Upper lobe of right lung (tissue), 1 donor: ENCODE data around the gene TEF. TPM values are rescaled to one million over a fixed set of nuclear protein-coding genes. Genes with fewer than 3 reads are reported as not detected.

Experiments used
- ATAC-seq: fragments of 200-7000 bp; cut with Tn5 transposase; one replicate; pipeline ENCODE4 v1.9.1; 2020; ENCODE audit warnings: mild to moderate bottlenecking, moderate library complexity
- DNase-seq: peaks from one replicate; pipeline ENCODE4 v3.0.0-alpha.2; 2020
- H3K27ac ChIP-seq: fragments of 200-600 bp; one replicate; pipeline ENCODE4 v1.8.0; 2022
- H3K27me3 ChIP-seq: fragments of 200-600 bp; one replicate; pipeline ENCODE4 v1.8.0; 2022; ENCODE audit warnings: mild to moderate bottlenecking
- H3K36me3 ChIP-seq: fragments of 200-600 bp; one replicate; pipeline ENCODE4 v1.8.0; 2022
- H3K4me1 ChIP-seq: fragments of 200-600 bp; one replicate; pipeline ENCODE4 v1.8.0; 2022
- H3K4me3 ChIP-seq: fragments of 200-600 bp; one replicate; pipeline ENCODE4 v1.8.0; 2022; ENCODE audit warnings: mild to moderate bottlenecking
- H3K9me3 ChIP-seq: fragments of 200-600 bp; one replicate; pipeline ENCODE4 v1.8.0; 2022
- CTCF ChIP-seq: fragments of 200-600 bp; IDR thresholded peaks from one replicate; pipeline ENCODE4 v1.8.0; 2022; ENCODE audit warnings: antibody characterized with exemption
- intact Hi-C: fragments of 100-400 bp; cut with DNase I; formaldehyde crosslinking; loops from one replicate; pipeline ENCODE4 v1.11.0; 2022
- total RNA-seq: library from RNA; stranded (reverse); fragmentation: NEBNext Ultra II Directional; extraction: Animal tissue kit (Norgen Biotek cat#: 25700); gene quantifications from one replicate; pipeline ENCODE4 v1.2.1, GENCODE V29; 2021
- donor health status: DM: no; HTN: yes; CAD: no; lungs with severe emphysema.

TEF gene
- total RNA-seq, 1 donor from 2014 or later: 45.6 TPM

- Histone ChIP-seq H3K4me3 (peak overlapping the region; percentile 93), H3K4me1 (peaks cover 7% of the 10 kb centered on the region), H3K27ac (peak overlapping the region; percentile 99), H3K9me3 (no peaks in the 10 kb centered on the region), H3K27me3 (no peaks in the 10 kb centered on the region), H3K36me3 (peaks cover 16% of the 10 kb centered on the region)
- no peak for TF ChIP-seq CTCF
- DNase-seq (peak; percentile 94), ATAC-seq (peak; percentile 74)
- intact Hi-C loops: no loop called here
These were observed 62.8 kb downstream of the TEF start for GRCh38 chr22:41444360-41445128.

GRCh38 chr22:41445129-41446056 lies 63.7 kb downstream of the TEF start:
- intact Hi-C loops: no loop called here
- H3K27me3 ChIP-seq: no peaks in the 10 kb centered on the region
- H3K4me3 ChIP-seq: peak overlapping the region; percentile 93
- no peak for DNase-seq
- H3K27ac ChIP-seq: peak overlapping the region; percentile 99
- no peak for ATAC-seq
- H3K9me3 ChIP-seq: no peaks in the 10 kb centered on the region
- no peak for TF ChIP-seq CTCF
- peaks cover 7% of the 10 kb centered on the region for H3K4me1 ChIP-seq
- H3K36me3 ChIP-seq: peaks cover 15% of the 10 kb centered on the region

- Histone ChIP-seq H3K27me3 (no peaks in the 10 kb centered on the region), H3K4me3 (peak overlapping the region; percentile 93), H3K36me3 (peaks cover 8% of the 10 kb centered on the region), H3K9me3 (no peaks in the 10 kb centered on the region), H3K4me1 (peaks cover 7% of the 10 kb centered on the region), H3K27ac (peak overlapping the region; percentile 99)
- ATAC-seq: no peak
- intact Hi-C loops: no loop called here
- peak; percentile 77 for DNase-seq
- no peak for TF ChIP-seq CTCF
These were observed 64.3 kb downstream of the TEF start for GRCh38 chr22:41446057-41446501.

DNA sequence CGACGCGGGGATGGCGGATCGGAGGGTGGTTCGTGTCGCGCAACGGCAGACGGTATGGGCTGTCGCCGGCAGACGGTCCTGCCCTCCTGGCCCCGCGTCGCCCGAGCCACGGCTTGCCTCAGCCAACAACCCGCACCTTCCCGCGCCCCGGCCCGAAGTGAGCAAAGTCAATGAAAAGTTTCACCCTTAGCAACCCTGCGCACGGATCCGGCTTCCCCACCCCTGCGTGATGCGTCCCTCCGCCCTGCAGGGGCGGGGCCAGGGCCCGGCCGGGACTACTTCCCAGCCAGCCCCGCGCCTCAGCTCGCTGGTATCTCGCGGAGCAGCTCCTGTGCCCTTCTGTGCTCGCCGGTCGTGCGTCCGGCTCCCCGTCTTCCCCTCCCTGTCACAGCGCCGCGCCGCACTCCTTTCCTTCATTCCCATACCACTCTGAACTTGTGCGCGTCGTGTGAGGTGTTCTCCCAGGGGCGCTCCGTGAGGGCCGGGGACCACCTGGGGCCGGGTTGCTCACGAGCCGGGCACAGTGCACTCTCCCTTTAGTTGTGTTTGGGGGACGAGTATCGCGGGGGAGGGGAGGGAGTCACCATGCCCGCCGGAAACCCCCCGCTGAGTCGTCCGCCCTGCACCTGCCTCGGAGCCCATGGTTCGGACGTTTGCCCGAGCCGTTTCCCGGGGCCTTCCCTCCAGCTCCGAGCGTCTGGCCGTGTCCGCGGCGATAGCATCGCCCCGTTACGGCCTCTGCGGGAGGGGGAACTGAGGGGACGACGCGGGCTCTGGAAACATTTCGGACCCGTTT lies 65.1 kb downstream of the TEF start, which contains the start of gene TOB2:
Gene TOB2 (minus strand): TSS at position 163 of the 796 bp plus-strand sequence. CDS start 9,456 bp downstream, outside the sequence.
- peak within 1 kb of the TSS; percentile 99 for H3K27ac ChIP-seq
- no peak for TF ChIP-seq CTCF
- H3K36me3 ChIP-seq: peaks cover under 1% of the 10 kb centered on the region
- H3K4me3 ChIP-seq: peak within 1 kb of the TSS; percentile 93
- DNase-seq: peak; percentile 97
- ATAC-seq: peak; percentile 85
- no peaks in the 10 kb centered on the region for H3K27me3 ChIP-seq
- no peaks in the 10 kb centered on the region for H3K9me3 ChIP-seq
- peaks cover 7% of the 10 kb centered on the region for H3K4me1 ChIP-seq
- intact Hi-C loops: no loop called here
